HepG2 (cell line): ENCODE measurements around the gene CASP5. TPM values are rescaled to one million over a fixed set of nuclear protein-coding genes. Genes with fewer than 3 reads are reported as not detected.
A peak's percentile ranks its signal among the peaks of the same experiment; 100 is the strongest.

Experiments used
- DMTF1 ChIP-seq: sonication (generic); formaldehyde crosslinking; IDR thresholded peaks from 2 replicates; pipeline ENCODE4 v1.4.0; 2020; ENCODE audit warnings: mild to moderate bottlenecking, missing genetic modification reagents
- IRF9 ChIP-seq: sonication (generic); formaldehyde crosslinking; IDR thresholded peaks from 2 replicates; pipeline ENCODE4 v1.8.0; 2022; ENCODE audit warnings: missing genetic modification reagents, mild to moderate bottlenecking, borderline replicate concordance
- KDM2A ChIP-seq: sonication (generic); formaldehyde crosslinking; IDR thresholded peaks from 2 replicates; pipeline ENCODE4 v1.4.0; 2020; ENCODE audit warnings: low read depth, missing genetic modification reagents, borderline replicate concordance
- KDM5A ChIP-seq: fragments of 200-600 bp; sonication (generic); IDR thresholded peaks from 2 replicates; pipeline ENCODE4 v1.7.0; 2018; ENCODE audit warnings: antibody characterized with exemption, mild to moderate bottlenecking, low read length, borderline replicate concordance
- NFKB2 ChIP-seq: sonication (generic); formaldehyde crosslinking; IDR thresholded peaks from 2 replicates; pipeline ENCODE4 v1.4.0; 2020; ENCODE audit warnings: missing genetic modification reagents, borderline replicate concordance
- PAWR ChIP-seq: sonication (generic); formaldehyde crosslinking; IDR thresholded peaks from 2 replicates; pipeline ENCODE4 v1.4.0; 2020; ENCODE audit warnings: missing genetic modification reagents, mild to moderate bottlenecking, borderline replicate concordance
- SKI ChIP-seq: fragments of 450-650 bp; IDR thresholded peaks from one replicate; pipeline ENCODE4 v1.6.1; 2018; ENCODE audit warnings: mild to moderate bottlenecking; ENCODE audit not compliant: partially characterized antibody
- TEAD2 ChIP-seq: sonication (generic); formaldehyde crosslinking; IDR thresholded peaks from 2 replicates; pipeline ENCODE4 v1.9.0; 2021; ENCODE audit warnings: missing genetic modification reagents
- TOPORS ChIP-seq: sonication (generic); formaldehyde crosslinking; IDR thresholded peaks from 2 replicates; pipeline ENCODE4 v1.8.0; 2023; ENCODE audit warnings: mild to moderate bottlenecking, missing genetic modification reagents
- ZBTB21 ChIP-seq: sonication (generic); formaldehyde crosslinking; IDR thresholded peaks from 2 replicates; pipeline ENCODE4 v1.4.0; 2020; ENCODE audit warnings: missing genetic modification reagents
- ZNF431 ChIP-seq: sonication (generic); formaldehyde crosslinking; IDR thresholded peaks from 2 replicates; pipeline ENCODE4 v1.9.0; 2022; ENCODE audit warnings: missing genetic modification reagents, low read depth, mild to moderate bottlenecking, borderline replicate concordance
- ZNF468 ChIP-seq: sonication (generic); formaldehyde crosslinking; IDR thresholded peaks from 2 replicates; pipeline ENCODE4 v1.8.0; 2022; ENCODE audit warnings: mild to moderate bottlenecking, moderate library complexity, missing genetic modification reagents
- ZNF788 ChIP-seq: sonication (generic); formaldehyde crosslinking; IDR thresholded peaks from 2 replicates; pipeline ENCODE4 v1.5.0; 2020; ENCODE audit warnings: mild to moderate bottlenecking, missing genetic modification reagents, borderline replicate concordance
- polyA plus RNA-seq, 8 experiments: library from polyadenylated mRNA; depleted of rRNA in 3 of 8; stranded (reverse) in 7 of 8; unstranded in 1 of 8; fragments of >200 nt; fragmentation: Illumina TruSeq in 4 of 8; extraction: Trizol in 4 of 8; gene quantifications; 2 replicates each; pipeline versions ENCODE4 v1.2.1 to v1.2.3, GENCODE V29; 2011 to 2016; ENCODE audit warnings: low read depth in 4 of 8, missing spikeins in 1 of 8, mixed read lengths in 1 of 8; ENCODE audit not compliant: insufficient read depth in 1 of 8
- total RNA-seq, 5 experiments: library from RNA; depleted of rRNA; stranded (reverse); fragments of >200 nt; fragmentation: Illumina TruSeq; extraction: Trizol; gene quantifications; 2 replicates each; pipeline ENCODE4 v1.2.3, GENCODE V29; 2016; ENCODE audit warnings: low read depth in 1 of 5
- TF ChIP-seq, protein P1 (sequence below), 2 experiments: sonication (generic) in 1 of 2; formaldehyde crosslinking in 1 of 2; IDR thresholded peaks; 2 replicates each; pipeline versions ENCODE4 v1.6.1 to v1.9.0; 2014 to 2022; ENCODE audit warnings: antibody characterized with exemption in 1 of 2, borderline replicate concordance in 1 of 2, inconsistent platforms in 1 of 2, low read depth in 1 of 2, missing genetic modification reagents in 1 of 2
- TF ChIP-seq, protein P2 (sequence below): sonication (generic); formaldehyde crosslinking; IDR thresholded peaks from 2 replicates; pipeline ENCODE4 v1.8.1; 2023; ENCODE audit warnings: mild to moderate bottlenecking, missing genetic modification reagents
- TF ChIP-seq, protein P3 (sequence below): sonication (generic); formaldehyde crosslinking; IDR thresholded peaks from 2 replicates; pipeline ENCODE4 v1.5.0; 2020; ENCODE audit warnings: mild to moderate bottlenecking, missing genetic modification reagents, borderline replicate concordance

CASP5 gene
- total and polyA plus RNA-seq, 2 of the 13 experiments (the other 11 are each of a cell fraction or from before 2014, with no cell fraction given): not detected

- TF ChIP-seq PAWR (CRISPR knock-in tag) (no peak), ZBTB21 (no peak), TEAD2 (CRISPR knock-in tag) (no peak), TOPORS (no peak), KDM5A (no peak), DMTF1 (CRISPR knock-in tag) (no peak), ZNF431 (no peak), IRF9 (CRISPR knock-in tag) (no peak), ZNF788 (CRISPR knock-in tag) (no peak), KDM2A (CRISPR knock-in tag) (no peak), ZNF468 (CRISPR knock-in tag) (no peak), SKI (peak; percentile 53), NFKB2 (CRISPR knock-in tag) (no peak)
- TF ChIP-seq, protein P1, sequence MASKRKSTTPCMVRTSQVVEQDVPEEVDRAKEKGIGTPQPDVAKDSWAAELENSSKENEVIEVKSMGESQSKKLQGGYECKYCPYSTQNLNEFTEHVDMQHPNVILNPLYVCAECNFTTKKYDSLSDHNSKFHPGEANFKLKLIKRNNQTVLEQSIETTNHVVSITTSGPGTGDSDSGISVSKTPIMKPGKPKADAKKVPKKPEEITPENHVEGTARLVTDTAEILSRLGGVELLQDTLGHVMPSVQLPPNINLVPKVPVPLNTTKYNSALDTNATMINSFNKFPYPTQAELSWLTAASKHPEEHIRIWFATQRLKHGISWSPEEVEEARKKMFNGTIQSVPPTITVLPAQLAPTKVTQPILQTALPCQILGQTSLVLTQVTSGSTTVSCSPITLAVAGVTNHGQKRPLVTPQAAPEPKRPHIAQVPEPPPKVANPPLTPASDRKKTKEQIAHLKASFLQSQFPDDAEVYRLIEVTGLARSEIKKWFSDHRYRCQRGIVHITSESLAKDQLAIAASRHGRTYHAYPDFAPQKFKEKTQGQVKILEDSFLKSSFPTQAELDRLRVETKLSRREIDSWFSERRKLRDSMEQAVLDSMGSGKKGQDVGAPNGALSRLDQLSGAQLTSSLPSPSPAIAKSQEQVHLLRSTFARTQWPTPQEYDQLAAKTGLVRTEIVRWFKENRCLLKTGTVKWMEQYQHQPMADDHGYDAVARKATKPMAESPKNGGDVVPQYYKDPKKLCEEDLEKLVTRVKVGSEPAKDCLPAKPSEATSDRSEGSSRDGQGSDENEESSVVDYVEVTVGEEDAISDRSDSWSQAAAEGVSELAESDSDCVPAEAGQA (IDR thresholded peaks at IDR 0.05; ENCODE audit: low read depth): 0 out of 2 replicates have a peak, but pooled peaks have one; percentile 28
- TF ChIP-seq, protein P1 (CRISPR knock-in tag; IDR thresholded peaks at IDR 0.05; ENCODE audit: borderline replicate concordance): no peak
- TF ChIP-seq, protein P2, sequence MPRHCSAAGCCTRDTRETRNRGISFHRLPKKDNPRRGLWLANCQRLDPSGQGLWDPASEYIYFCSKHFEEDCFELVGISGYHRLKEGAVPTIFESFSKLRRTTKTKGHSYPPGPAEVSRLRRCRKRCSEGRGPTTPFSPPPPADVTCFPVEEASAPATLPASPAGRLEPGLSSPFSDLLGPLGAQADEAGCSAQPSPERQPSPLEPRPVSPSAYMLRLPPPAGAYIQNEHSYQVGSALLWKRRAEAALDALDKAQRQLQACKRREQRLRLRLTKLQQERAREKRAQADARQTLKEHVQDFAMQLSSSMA (CRISPR knock-in tag): no peak
- TF ChIP-seq, protein P3, sequence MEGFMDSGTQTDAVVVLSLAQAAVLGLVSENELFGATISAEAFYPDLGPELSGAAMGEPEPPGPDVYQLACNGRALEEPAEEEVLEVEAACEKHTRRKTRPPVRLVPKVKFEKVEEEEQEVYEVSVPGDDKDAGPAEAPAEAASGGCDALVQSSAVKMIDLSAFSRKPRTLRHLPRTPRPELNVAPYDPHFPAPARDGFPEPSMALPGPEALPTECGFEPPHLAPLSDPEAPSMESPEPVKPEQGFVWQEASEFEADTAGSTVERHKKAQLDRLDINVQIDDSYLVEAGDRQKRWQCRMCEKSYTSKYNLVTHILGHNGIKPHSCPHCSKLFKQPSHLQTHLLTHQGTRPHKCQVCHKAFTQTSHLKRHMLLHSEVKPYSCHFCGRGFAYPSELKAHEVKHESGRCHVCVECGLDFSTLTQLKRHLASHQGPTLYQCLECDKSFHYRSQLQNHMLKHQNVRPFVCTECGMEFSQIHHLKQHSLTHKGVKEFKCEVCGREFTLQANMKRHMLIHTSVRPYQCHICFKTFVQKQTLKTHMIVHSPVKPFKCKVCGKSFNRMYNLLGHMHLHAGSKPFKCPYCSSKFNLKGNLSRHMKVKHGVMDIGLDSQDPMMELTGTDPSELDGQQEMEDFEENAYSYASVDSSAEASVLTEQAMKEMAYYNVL (CRISPR knock-in tag): peak; percentile 74; the same call in 1 of the 2 replicates
Observed at GRCh38 chr11:105046898-105047579, 24.1 kb upstream of the CASP5 start (continued).
